ENCODE measurements around the gene AMMECR1. TPM values are rescaled to one million over a fixed set of nuclear protein-coding genes. Genes with fewer than 3 reads are reported as not detected.

AMMECR1 gene
- total RNA-seq, 1 donor from 2014 or later, result 1.5 TPM

GRCh38 chrX:110316351-110317060 is 1.4 kb downstream of the AMMECR1 start:
- intact Hi-C loops (cut with DNase I), result loop anchor here (5.0 kb wide), 1 partner anchor 134 kb away; no protein-coding TSS in a partner anchor
- DNase-seq (ENCODE audit: low spot score), result no peak

- intact Hi-C loops (cut with DNase I), result loop anchor here (5.0 kb wide), 1 partner anchor 133 kb away; no protein-coding TSS in a partner anchor
- no peak for DNase-seq (ENCODE audit: low spot score)
Observed at GRCh38 chrX:110315551-110315950, 2.3 kb downstream of the AMMECR1 start.

GRCh38 chrX:110311437-110312230 is 6.3 kb downstream of the AMMECR1 start:
- DNase-seq (ENCODE audit: low spot score), result no peak
- intact Hi-C loops (cut with DNase I), result no loop called here

GRCh38 chrX:110310896-110311295 is 7.0 kb downstream of the AMMECR1 start:
- DNase-seq (ENCODE audit: low spot score), result no peak
- intact Hi-C loops (cut with DNase I), result no loop called here

- no peak for DNase-seq (ENCODE audit: low spot score)
- intact Hi-C loops (cut with DNase I), result no loop called here
Observed at GRCh38 chrX:110310000-110310790, 7.7 kb downstream of the AMMECR1 start.

GRCh38 chrX:110308220-110308619 is 9.7 kb downstream of the AMMECR1 start:
- intact Hi-C loops (cut with DNase I), result no loop called here
- no peak for DNase-seq (ENCODE audit: low spot score)

- no peak for DNase-seq (ENCODE audit: low spot score)
- intact Hi-C loops (cut with DNase I), result no loop called here
Observed at GRCh38 chrX:110304884-110305283, 13.0 kb downstream of the AMMECR1 start.

- intact Hi-C loops (cut with DNase I), result no loop called here
- DNase-seq (ENCODE audit: low spot score), result no peak
Observed at GRCh38 chrX:110304371-110304770, 13.5 kb downstream of the AMMECR1 start.

- no peak for DNase-seq (ENCODE audit: low spot score)
- intact Hi-C loops (cut with DNase I), result no loop called here
Observed at GRCh38 chrX:110302975-110303374, 14.9 kb downstream of the AMMECR1 start.

- DNase-seq (ENCODE audit: low spot score), result no peak
- intact Hi-C loops (cut with DNase I), result no loop called here
Observed at GRCh38 chrX:110301194-110301593, 16.7 kb downstream of the AMMECR1 start.

- intact Hi-C loops (cut with DNase I), result no loop called here
- DNase-seq (ENCODE audit: low spot score), result no peak
Observed at GRCh38 chrX:110294087-110294486, 23.8 kb downstream of the AMMECR1 start.

GRCh38 chrX:110293658-110294057 is 24.2 kb downstream of the AMMECR1 start:
- intact Hi-C loops (cut with DNase I), result no loop called here
- DNase-seq (ENCODE audit: low spot score), result no peak

- no peak for DNase-seq (ENCODE audit: low spot score)
- intact Hi-C loops (cut with DNase I), result no loop called here
Observed at GRCh38 chrX:110287605-110288004, 30.3 kb downstream of the AMMECR1 start.

GRCh38 chrX:110286106-110286505 is 31.8 kb downstream of the AMMECR1 start:
- DNase-seq (ENCODE audit: low spot score), result no peak
- intact Hi-C loops (cut with DNase I), result no loop called here

- intact Hi-C loops (cut with DNase I), result no loop called here
- no peak for DNase-seq (ENCODE audit: low spot score)
Observed at GRCh38 chrX:110284159-110284558, 33.7 kb downstream of the AMMECR1 start.

GRCh38 chrX:110282922-110283321 is 35.0 kb downstream of the AMMECR1 start:
- intact Hi-C loops (cut with DNase I), result no loop called here
- no peak for DNase-seq (ENCODE audit: low spot score)

- DNase-seq (ENCODE audit: low spot score), result no peak
Observed at GRCh38 chrX:110281377-110281776, 36.5 kb downstream of the AMMECR1 start.

GRCh38 chrX:110280954-110281353 is 36.9 kb downstream of the AMMECR1 start:
- intact Hi-C loops (cut with DNase I), result no loop called here
- no peak for DNase-seq (ENCODE audit: low spot score)

More at GRCh38 chrX:110281377-110281776, 36.5 kb downstream of the AMMECR1 start:
- intact Hi-C loops (cut with DNase I), result no loop called here

- no peak for DNase-seq (ENCODE audit: low spot score)
- intact Hi-C loops (cut with DNase I), result no loop called here
Observed at GRCh38 chrX:110277609-110278008, 40.3 kb downstream of the AMMECR1 start.

- intact Hi-C loops (cut with DNase I), result no loop called here
- DNase-seq (ENCODE audit: low spot score), result no peak
Observed at GRCh38 chrX:110276778-110277177, 41.1 kb downstream of the AMMECR1 start.

All from cardiac septum (tissue), 1 donor.